Measurements from ENCODE around the gene ST3GAL5. TPM values are rescaled to one million over a fixed set of nuclear protein-coding genes. Genes with fewer than 3 reads are reported as not detected.

The ST3GAL5 gene
- polyA plus RNA-seq, 1 of the 3 experiments (the other 2 are of a cell fraction) = 37.6 TPM

DNA sequence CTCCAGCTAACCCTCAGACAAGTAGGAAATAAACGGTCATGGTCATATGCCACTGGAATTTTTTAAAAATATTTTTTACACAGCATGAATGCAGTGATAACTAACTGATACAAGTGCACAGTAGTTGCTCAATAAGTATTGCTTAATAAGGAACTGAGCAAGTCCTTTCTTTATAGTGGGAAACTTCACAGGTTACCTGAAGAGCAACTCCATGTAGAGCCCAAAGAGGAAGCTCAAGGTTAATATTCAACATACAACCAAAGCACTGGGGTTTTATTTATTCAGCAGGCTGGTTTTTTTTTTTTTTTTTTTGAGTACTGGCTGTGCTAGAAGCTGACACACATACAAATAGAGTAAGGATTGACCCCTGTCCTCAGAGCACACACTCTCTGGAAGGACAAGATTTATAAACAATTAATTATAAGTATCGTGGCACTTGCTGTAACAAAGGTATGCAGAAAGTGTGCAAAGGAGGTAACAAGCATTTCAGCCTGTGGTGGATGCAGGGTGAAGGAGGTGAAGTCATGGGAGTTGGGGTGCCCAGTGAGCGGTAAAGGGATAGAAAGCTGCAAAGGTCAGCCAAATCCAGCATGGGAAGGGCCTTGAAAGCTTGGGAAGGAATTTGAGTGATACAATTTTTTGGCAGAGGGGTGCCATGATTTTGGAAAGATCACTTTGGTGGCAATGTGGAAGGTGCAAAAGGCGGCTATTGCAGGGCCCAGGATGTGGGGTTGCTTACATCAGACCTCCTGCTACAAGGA, 82.3 kb downstream of the ST3GAL5 start:
- H3F3A ChIP-seq (replicated peaks; ENCODE audit: insufficient read depth) = no peaks in the 10 kb centered on the region
- no peaks in the 10 kb centered on the region for H3K27me3 ChIP-seq (ENCODE audit: insufficient read depth)
- DNase-seq = no peak
- no peaks in the 10 kb centered on the region for H3K9me2 ChIP-seq
- no peak overlapping the region for H3K4me3 ChIP-seq (ENCODE audit: low read depth in 2 of 2, low read length in 1 of 2)
- WGBS (ENCODE audit: low lambda C conversion rate) = 79% methylated on average over 4 of the region's 4 CpGs
- peaks cover 0 to 11% of the 10 kb centered on the region in 2 experiments; a peak in 1 of 4 replicates for H3K4me1 ChIP-seq (ENCODE audit: control insufficient read depth in 1 of 2, insufficient read depth in 2 of 2, low read depth in 1 of 2, low read length in 1 of 2)
- CTCF ChIA-PET = interaction anchor here (0.5 to 19.2 kb wide), 8 partner anchors 7 to 169 kb away, joined by 3 to 626 read pairs (median 4); partner anchors contain the start of gene ATOH8
- H3K4me2 ChIP-seq = no peak overlapping the region
- no peaks in the 10 kb centered on the region for H3K36me3 ChIP-seq (replicated peaks in 1 of 2; ENCODE audit: control insufficient read depth in 1 of 2, insufficient read depth in 2 of 2, low read length in 1 of 2)
- no peak overlapping the region for H3K27ac ChIP-seq (ENCODE audit: low read depth in 2 of 2, low read length in 1 of 2)
- POLR2A ChIA-PET = no interaction called here
- TF ChIP-seq ELF1 (IDR thresholded peaks at IDR 0.05) = no peak
- TF ChIP-seq, protein P1, sequence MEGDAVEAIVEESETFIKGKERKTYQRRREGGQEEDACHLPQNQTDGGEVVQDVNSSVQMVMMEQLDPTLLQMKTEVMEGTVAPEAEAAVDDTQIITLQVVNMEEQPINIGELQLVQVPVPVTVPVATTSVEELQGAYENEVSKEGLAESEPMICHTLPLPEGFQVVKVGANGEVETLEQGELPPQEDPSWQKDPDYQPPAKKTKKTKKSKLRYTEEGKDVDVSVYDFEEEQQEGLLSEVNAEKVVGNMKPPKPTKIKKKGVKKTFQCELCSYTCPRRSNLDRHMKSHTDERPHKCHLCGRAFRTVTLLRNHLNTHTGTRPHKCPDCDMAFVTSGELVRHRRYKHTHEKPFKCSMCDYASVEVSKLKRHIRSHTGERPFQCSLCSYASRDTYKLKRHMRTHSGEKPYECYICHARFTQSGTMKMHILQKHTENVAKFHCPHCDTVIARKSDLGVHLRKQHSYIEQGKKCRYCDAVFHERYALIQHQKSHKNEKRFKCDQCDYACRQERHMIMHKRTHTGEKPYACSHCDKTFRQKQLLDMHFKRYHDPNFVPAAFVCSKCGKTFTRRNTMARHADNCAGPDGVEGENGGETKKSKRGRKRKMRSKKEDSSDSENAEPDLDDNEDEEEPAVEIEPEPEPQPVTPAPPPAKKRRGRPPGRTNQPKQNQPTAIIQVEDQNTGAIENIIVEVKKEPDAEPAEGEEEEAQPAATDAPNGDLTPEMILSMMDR (IDR thresholded peaks at IDR 0.05) = no peak
- TF ChIP-seq MXI1 (IDR thresholded peaks at IDR 0.05; ENCODE audit: low read depth, low read length) = no peak
- TF ChIP-seq, protein P2, sequence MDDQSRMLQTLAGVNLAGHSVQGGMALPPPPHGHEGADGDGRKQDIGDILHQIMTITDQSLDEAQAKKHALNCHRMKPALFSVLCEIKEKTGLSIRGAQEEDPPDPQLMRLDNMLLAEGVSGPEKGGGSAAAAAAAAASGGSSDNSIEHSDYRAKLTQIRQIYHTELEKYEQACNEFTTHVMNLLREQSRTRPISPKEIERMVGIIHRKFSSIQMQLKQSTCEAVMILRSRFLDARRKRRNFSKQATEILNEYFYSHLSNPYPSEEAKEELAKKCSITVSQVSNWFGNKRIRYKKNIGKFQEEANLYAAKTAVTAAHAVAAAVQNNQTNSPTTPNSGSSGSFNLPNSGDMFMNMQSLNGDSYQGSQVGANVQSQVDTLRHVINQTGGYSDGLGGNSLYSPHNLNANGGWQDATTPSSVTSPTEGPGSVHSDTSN (IDR thresholded peaks at IDR 0.05) = no peak
- no peak for TF ChIP-seq RFX5 (IDR thresholded peaks at IDR 0.05; ENCODE audit: low read length)
- no peak for TF ChIP-seq SMC3 (IDR thresholded peaks at IDR 0.05; ENCODE audit: low read depth, low read length)
- TF ChIP-seq TEAD4 (IDR thresholded peaks at IDR 0.05; ENCODE audit: borderline replicate concordance, insufficient read depth) = no peak
- TF ChIP-seq NFIC (IDR thresholded peaks at IDR 0.05; ENCODE audit: borderline replicate concordance) = no peak
- no peak for TF ChIP-seq TCF12 (IDR thresholded peaks at IDR 0.05)
- TF ChIP-seq GABPA (IDR thresholded peaks at IDR 0.05; ENCODE audit: low read depth) = no peak
- TF ChIP-seq, protein P3, sequence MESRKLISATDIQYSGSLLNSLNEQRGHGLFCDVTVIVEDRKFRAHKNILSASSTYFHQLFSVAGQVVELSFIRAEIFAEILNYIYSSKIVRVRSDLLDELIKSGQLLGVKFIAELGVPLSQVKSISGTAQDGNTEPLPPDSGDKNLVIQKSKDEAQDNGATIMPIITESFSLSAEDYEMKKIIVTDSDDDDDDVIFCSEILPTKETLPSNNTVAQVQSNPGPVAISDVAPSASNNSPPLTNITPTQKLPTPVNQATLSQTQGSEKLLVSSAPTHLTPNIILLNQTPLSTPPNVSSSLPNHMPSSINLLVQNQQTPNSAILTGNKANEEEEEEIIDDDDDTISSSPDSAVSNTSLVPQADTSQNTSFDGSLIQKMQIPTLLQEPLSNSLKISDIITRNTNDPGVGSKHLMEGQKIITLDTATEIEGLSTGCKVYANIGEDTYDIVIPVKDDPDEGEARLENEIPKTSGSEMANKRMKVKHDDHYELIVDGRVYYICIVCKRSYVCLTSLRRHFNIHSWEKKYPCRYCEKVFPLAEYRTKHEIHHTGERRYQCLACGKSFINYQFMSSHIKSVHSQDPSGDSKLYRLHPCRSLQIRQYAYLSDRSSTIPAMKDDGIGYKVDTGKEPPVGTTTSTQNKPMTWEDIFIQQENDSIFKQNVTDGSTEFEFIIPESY (IDR thresholded peaks at IDR 0.05; ENCODE audit: borderline replicate concordance, low read depth) = no peak
- TF ChIP-seq, protein P4, sequence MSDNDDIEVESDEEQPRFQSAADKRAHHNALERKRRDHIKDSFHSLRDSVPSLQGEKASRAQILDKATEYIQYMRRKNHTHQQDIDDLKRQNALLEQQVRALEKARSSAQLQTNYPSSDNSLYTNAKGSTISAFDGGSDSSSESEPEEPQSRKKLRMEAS (IDR thresholded peaks at IDR 0.05; ENCODE audit: low read depth) = no peak
- TF ChIP-seq EZH2phosphoT487 (IDR thresholded peaks at IDR 0.05; ENCODE audit: borderline replicate concordance, low read depth) = no peak
- no peak for TF ChIP-seq YY1 (IDR thresholded peaks at IDR 0.05; ENCODE audit: low read depth)
- no peak overlapping the region for H2AFZ ChIP-seq (ENCODE audit: low read depth)
- H3K9ac ChIP-seq = no peak overlapping the region
- H4K20me1 ChIP-seq (ENCODE audit: insufficient read depth) = no peaks in the 10 kb centered on the region
- no peaks in the 10 kb centered on the region for H3K9me3 ChIP-seq
- no peaks in the 10 kb centered on the region for H3K79me2 ChIP-seq (ENCODE audit: insufficient read depth)
